ENCODE data around the gene GAB1. TPM values are rescaled to one million over a fixed set of nuclear protein-coding genes. Genes with fewer than 3 reads are reported as not detected.
A peak's percentile ranks its signal among the peaks of the same experiment; 100 is the strongest.

GAB1 gene
- 100 to 1,000 TPM in 3 of 9 donors, 10 to 100 TPM in 6; 49.4 to 130 (median 80.6) TPM for total RNA-seq
- 10 to 100 TPM; 15.3 to 25.2 TPM for polyA plus RNA-seq
- long read RNA-seq, donor 1, partial matches to known transcripts: 4 of 16 reads
- long read RNA-seq, donor 1, other reads (novel, unspliced or antisense): 12 of 16 reads
- long read RNA-seq, donor 2, partial matches to known transcripts: 8 of 16 reads
- long read RNA-seq, donor 2, other reads (novel, unspliced or antisense): 8 of 16 reads
- long read RNA-seq, donor 3, partial matches to known transcripts: 6 of 24 reads
- long read RNA-seq, donor 3, other reads (novel, unspliced or antisense): 18 of 24 reads

GRCh38 chr4:143336781-143337599 is at the start of gene GAB1:
GAB1 (plus strand) TSS chr4:143336876; CDS start chr4:143337189, 313 bp downstream.
- H3K36me3 ChIP-seq: no peaks in the 10 kb centered on the region
- intact Hi-C loops (cut with DNase I): loop anchor here (2.0 to 10.0 kb wide), 21 partner anchors 40 to 178 kb away; partner anchors contain the start of gene SMARCA5 (in 2 of the 10)
- no peaks in the 10 kb centered on the region for H3K27me3 ChIP-seq
- peak within 1 kb of the TSS; percentile 64 to 99 (median 94) for H3K4me3 ChIP-seq
- TF ChIP-seq CTCF (IDR thresholded peaks at IDR 0.05): peak in 6 of 12 donors; percentile 9 to 42 (median 28)
- TF ChIP-seq POLR2A (IDR thresholded peaks at IDR 0.05): peak in 1 of 2 donors; percentile 9
- no peaks in the 10 kb centered on the region for H3K9me3 ChIP-seq
- WGBS, 4 donors: 0% methylated on average over 35 to 81 of the region's 81 CpGs
- DNase-seq: peak; percentile 84 to 87 (median 87)
- H3K27ac ChIP-seq: peak within 1 kb of the TSS in 11 of 12 donors; percentile 91 to 99 (median 95)
- peaks cover 0 to 47% (median 28%) of the 10 kb centered on the region in 12 donors for H3K4me1 ChIP-seq
- peak; percentile 27 to 80 (median 68) for ATAC-seq

GRCh38 chr4:143287572-143287923 is 49.1 kb upstream of the GAB1 start:
- Histone ChIP-seq H3K4me3 (peak overlapping the region in 1 of 12 donors; percentile 2), H3K27ac (peak overlapping the region; percentile 11 to 90 (median 63)), H3K9me3 (no peaks in the 10 kb centered on the region), H3K36me3 (no peaks in the 10 kb centered on the region), H3K4me1 (peaks cover 0 to 39% (median 7%) of the 10 kb centered on the region in 12 donors), H3K27me3 (no peaks in the 10 kb centered on the region)
- DNase-seq: no peak
- no peak for TF ChIP-seq POLR2A (IDR thresholded peaks at IDR 0.05)
- no peak for TF ChIP-seq CTCF (IDR thresholded peaks at IDR 0.05)
- ATAC-seq: no peak
- intact Hi-C loops (cut with DNase I): loop anchor here in 5 of 10 donors (5.0 to 10.0 kb wide), 3 partner anchors 47 to 107 kb away; partner anchors contain the start of gene GAB1 (in 4 of the 5)
- 61 to 73% (median 62%) methylated on average over 3 of the region's 3 CpGs for WGBS, 4 donors

- no peaks in the 10 kb centered on the region for H3K36me3 ChIP-seq
- ATAC-seq: no peak
- no peaks in the 10 kb centered on the region for H3K27me3 ChIP-seq
- no peak for DNase-seq
- peak overlapping the region in 6 of 12 donors; percentile 9 to 71 (median 58) for H3K27ac ChIP-seq
- WGBS, 4 donors: 74 to 81% (median 79%) methylated on average over 4 of the region's 4 CpGs
- no peak overlapping the region for H3K4me3 ChIP-seq
- H3K4me1 ChIP-seq: peaks cover 0 to 34% (median 5%) of the 10 kb centered on the region in 12 donors
- H3K9me3 ChIP-seq: no peaks in the 10 kb centered on the region
- TF ChIP-seq POLR2A (IDR thresholded peaks at IDR 0.05) (no peak), CTCF (IDR thresholded peaks at IDR 0.05) (no peak)
- intact Hi-C loops (cut with DNase I): loop anchor here in 5 of 10 donors (5.0 to 10.0 kb wide), 3 partner anchors 47 to 107 kb away; partner anchors contain the start of gene GAB1 (in 4 of the 5)
Observed at GRCh38 chr4:143288171-143288570, 48.5 kb upstream of the GAB1 start.

GRCh38 chr4:143289370-143289769 is 47.3 kb upstream of the GAB1 start:
- Histone ChIP-seq H3K27me3 (no peaks in the 10 kb centered on the region), H3K9me3 (no peaks in the 10 kb centered on the region), H3K4me3 (no peak overlapping the region), H3K36me3 (no peaks in the 10 kb centered on the region), H3K27ac (no peak overlapping the region), H3K4me1 (peaks cover 0 to 41% (median 9%) of the 10 kb centered on the region in 12 donors)
- TF ChIP-seq POLR2A (IDR thresholded peaks at IDR 0.05) (no peak), CTCF (IDR thresholded peaks at IDR 0.05) (no peak)
- ATAC-seq: no peak
- no peak for DNase-seq
- intact Hi-C loops (cut with DNase I): loop anchor here in 5 of 10 donors (5.0 to 10.0 kb wide), 3 partner anchors 45 to 105 kb away; partner anchors contain the start of gene GAB1 (in 4 of the 5)

Measured in heart left ventricle (tissue), 16 donors.